ENCODE measurements around the gene UNC5C.

The UNC5C gene

DNA sequence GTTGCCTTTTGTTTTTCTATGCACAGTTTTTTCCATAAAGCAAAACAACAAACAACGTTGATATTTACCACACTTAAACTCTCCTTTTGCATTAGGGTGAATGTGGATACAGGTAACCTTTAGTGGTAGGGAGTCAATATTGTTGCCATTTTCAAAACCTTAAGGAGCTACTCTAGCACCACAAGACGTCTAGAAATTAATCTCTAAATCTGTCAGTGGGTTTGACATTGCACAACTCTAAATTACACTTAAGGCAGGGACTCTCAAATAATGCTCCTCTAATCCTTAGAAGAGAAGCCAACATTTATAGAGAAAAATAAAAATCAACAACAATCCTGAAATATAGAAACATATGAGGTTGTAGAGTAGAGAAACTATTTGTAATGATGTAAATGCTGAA is 297.2 kb downstream of the UNC5C start:
- no peak overlapping the region for H3K4me3 ChIP-seq (ENCODE audit: low read depth, low read length)
- TF ChIP-seq, protein P1, sequence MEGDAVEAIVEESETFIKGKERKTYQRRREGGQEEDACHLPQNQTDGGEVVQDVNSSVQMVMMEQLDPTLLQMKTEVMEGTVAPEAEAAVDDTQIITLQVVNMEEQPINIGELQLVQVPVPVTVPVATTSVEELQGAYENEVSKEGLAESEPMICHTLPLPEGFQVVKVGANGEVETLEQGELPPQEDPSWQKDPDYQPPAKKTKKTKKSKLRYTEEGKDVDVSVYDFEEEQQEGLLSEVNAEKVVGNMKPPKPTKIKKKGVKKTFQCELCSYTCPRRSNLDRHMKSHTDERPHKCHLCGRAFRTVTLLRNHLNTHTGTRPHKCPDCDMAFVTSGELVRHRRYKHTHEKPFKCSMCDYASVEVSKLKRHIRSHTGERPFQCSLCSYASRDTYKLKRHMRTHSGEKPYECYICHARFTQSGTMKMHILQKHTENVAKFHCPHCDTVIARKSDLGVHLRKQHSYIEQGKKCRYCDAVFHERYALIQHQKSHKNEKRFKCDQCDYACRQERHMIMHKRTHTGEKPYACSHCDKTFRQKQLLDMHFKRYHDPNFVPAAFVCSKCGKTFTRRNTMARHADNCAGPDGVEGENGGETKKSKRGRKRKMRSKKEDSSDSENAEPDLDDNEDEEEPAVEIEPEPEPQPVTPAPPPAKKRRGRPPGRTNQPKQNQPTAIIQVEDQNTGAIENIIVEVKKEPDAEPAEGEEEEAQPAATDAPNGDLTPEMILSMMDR (IDR thresholded peaks at IDR 0.05; ENCODE audit: low read depth, low read length), result no peak

- no peak overlapping the region for H3K4me3 ChIP-seq (ENCODE audit: low read depth, low read length)
- TF ChIP-seq, protein P1 (IDR thresholded peaks at IDR 0.05; ENCODE audit: low read depth, low read length), result no peak
Observed at GRCh38 chr4:95250544-95251137, 298.1 kb downstream of the UNC5C start.

GRCh38 chr4:95249426-95250021 is 299.2 kb downstream of the UNC5C start:
- no peak overlapping the region for H3K4me3 ChIP-seq (ENCODE audit: low read depth, low read length)
- TF ChIP-seq, protein P1 (IDR thresholded peaks at IDR 0.05; ENCODE audit: low read depth, low read length), result no peak

- TF ChIP-seq, protein P1 (IDR thresholded peaks at IDR 0.05; ENCODE audit: low read depth, low read length), result no peak
- no peak overlapping the region for H3K4me3 ChIP-seq (ENCODE audit: low read depth, low read length)
Observed at GRCh38 chr4:95248720-95249425, 299.9 kb downstream of the UNC5C start.

- H3K4me3 ChIP-seq (ENCODE audit: low read depth, low read length), result no peak overlapping the region
- TF ChIP-seq, protein P1 (IDR thresholded peaks at IDR 0.05; ENCODE audit: low read depth, low read length), result no peak
Observed at GRCh38 chr4:95243892-95244291, 304.9 kb downstream of the UNC5C start.

- no peak overlapping the region for H3K4me3 ChIP-seq (ENCODE audit: low read depth, low read length)
- TF ChIP-seq, protein P1 (IDR thresholded peaks at IDR 0.05; ENCODE audit: low read depth, low read length), result no peak
Observed at GRCh38 chr4:95238554-95238953, 310.2 kb downstream of the UNC5C start.
